Panc1 (cell line): ENCODE measurements around the gene OR2A1. TPM values are rescaled to one million over a fixed set of nuclear protein-coding genes. Genes with fewer than 3 reads are reported as not detected.
"Not testable (repeated sequence)": the region's sequence is repeated elsewhere in the genome, so short reads cannot be mapped to it uniquely, and the experiment has no call there.

ENCODE experiments used
- ATAC-seq: fragments of 200-7000 bp; cut with Tn5 transposase; 2 replicates; pipeline ENCODE4 v1.9.1; 2020; ENCODE audit warnings: mild to moderate bottlenecking, moderate library complexity
- BruUV-seq: library from RNA; stranded (reverse); fragments of 400-500 nt; replicated peaks from 2 replicates; lab custom pipeline; 2021; lab: Mats Ljungman, UMichigan
- CTCF ChIA-PET: fragments of 300-600 bp; sonication (Branson Sonifier 250); formaldehyde crosslinking; loops from one replicate; lab custom pipeline; 2022; ENCODE audit warnings: antibody characterized with exemption; lab: Charles Lee
- POLR2A ChIA-PET: fragments of 300-600 bp; sonication (Branson Sonifier 250); formaldehyde crosslinking; loops from one replicate; lab custom pipeline; 2022; ENCODE audit warnings: antibody characterized with exemption; lab: Charles Lee
- DNase-seq: peaks from one replicate; pipeline ENCODE4 v3.0.0-alpha.2; 2010; ENCODE audit warnings: low read depth, low spot score
- H3K27ac ChIP-seq: 2 replicates; pipeline ENCODE4 v1.5.1; 2011; ENCODE audit warnings: mild to moderate bottlenecking, low read length, inconsistent platforms
- H3K27me3 ChIP-seq: fragments of 200-500 bp; sonication (Bioruptor generic); 2 replicates; pipeline ENCODE4 v1.6.0; 2014; ENCODE audit warnings: low read length, inconsistent platforms; ENCODE audit not compliant: control insufficient read depth, insufficient read depth
- H3K36me3 ChIP-seq: fragments of 200-500 bp; sonication (Bioruptor generic); 2 replicates; pipeline ENCODE4 v1.5.1; 2014; ENCODE audit warnings: inconsistent platforms, mild to moderate bottlenecking, low read length, moderate library complexity; ENCODE audit not compliant: control insufficient read depth, insufficient read depth
- H3K4me1 ChIP-seq: 2 replicates; pipeline ENCODE4 v1.5.1; 2011; ENCODE audit warnings: inconsistent platforms, mild to moderate bottlenecking, low read length, moderate library complexity; ENCODE audit not compliant: control insufficient read depth, insufficient read depth
- H3K4me3 ChIP-seq, 2 experiments: 2 replicates each; pipeline ENCODE4 v1.5.1; 2011 to 2012; ENCODE audit warnings: low read depth in 2 of 2, low read length in 2 of 2, mild to moderate bottlenecking in 2 of 2, inconsistent platforms in 1 of 2, moderate library complexity in 1 of 2
- H3K9me3 ChIP-seq: fragments of 200-500 bp; sonication (Bioruptor generic); 2 replicates; pipeline ENCODE4 v1.5.1; 2014; ENCODE audit warnings: low read depth, mild to moderate bottlenecking, inconsistent platforms, low read length, moderate library complexity; ENCODE audit not compliant: control insufficient read depth, insufficient read depth
- in situ Hi-C: cut with HindIII; loops from 2 replicates; pipeline ENCODE4 v1.10.0; 2016; ENCODE audit warnings: low sequenced_read_pairs, low pct_unique_long_range_greater_than_20kb
- intact Hi-C: fragments of 100-400 bp; cut with micrococcal nuclease; formaldehyde crosslinking; loops from one replicate; pipeline ENCODE4 v1.10.0; 2022; ENCODE audit not compliant: unreplicated experiment
- total RNA-seq: library from RNA; stranded (reverse); gene quantifications from one replicate; pipeline ENCODE4 v1.2.1, GENCODE V29; 2021; ENCODE audit not compliant: unreplicated experiment

The OR2A1 gene
- total RNA-seq, 1 experiment from 2014 or later, result not detected

DNA sequence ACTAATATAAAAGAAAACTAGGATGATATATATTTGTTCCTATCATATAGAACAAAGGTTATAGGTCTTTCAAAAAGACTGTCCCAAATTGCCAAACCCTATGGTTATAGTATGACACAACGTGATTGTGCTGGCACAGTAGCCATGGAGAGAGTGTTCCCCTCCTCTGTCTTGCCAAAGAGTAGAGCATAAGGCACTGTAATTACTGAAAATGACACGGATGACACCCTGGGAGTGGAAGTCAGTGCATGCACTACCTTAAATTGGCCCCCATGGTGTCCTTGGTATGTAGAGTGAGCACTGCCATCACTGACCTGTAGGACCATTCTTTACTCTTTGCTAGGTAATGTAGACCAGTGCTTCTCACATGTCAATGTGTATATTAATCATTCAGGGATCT is 7.1 kb upstream of the OR2A1 start:
- CTCF ChIA-PET, H3K4me3 ChIP-seq, in situ Hi-C loops, BruUV-seq, H3K27me3 ChIP-seq, H3K4me1 ChIP-seq, DNase-seq, H3K9me3 ChIP-seq, ATAC-seq, intact Hi-C loops, POLR2A ChIA-PET, H3K27ac ChIP-seq, H3K36me3 ChIP-seq: not testable (repeated sequence)

DNA sequence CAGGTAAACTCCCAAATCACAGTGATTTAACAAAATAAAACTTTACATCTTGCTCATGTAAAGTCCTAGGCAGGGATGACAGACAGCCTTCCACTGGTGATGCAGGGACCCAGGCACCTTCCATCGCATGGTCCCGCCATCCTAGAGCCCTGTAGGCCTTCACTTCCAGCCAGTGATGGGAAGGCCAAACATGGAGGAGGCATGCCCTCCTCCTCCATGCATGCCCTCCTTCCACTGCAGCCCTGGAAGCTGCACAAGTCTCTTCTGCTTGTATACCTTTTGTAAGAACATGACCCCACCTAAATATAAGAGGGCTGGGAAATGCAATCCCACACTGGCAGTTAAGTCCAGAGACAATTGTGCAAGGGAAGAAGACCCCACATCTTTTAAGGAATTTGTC is 2.5 kb upstream of the OR2A1 start:
- H3K27ac ChIP-seq, intact Hi-C loops, POLR2A ChIA-PET, H3K36me3 ChIP-seq, CTCF ChIA-PET, ATAC-seq, H3K9me3 ChIP-seq, H3K4me1 ChIP-seq, in situ Hi-C loops, BruUV-seq, DNase-seq, H3K4me3 ChIP-seq, H3K27me3 ChIP-seq: not testable (repeated sequence)

DNA sequence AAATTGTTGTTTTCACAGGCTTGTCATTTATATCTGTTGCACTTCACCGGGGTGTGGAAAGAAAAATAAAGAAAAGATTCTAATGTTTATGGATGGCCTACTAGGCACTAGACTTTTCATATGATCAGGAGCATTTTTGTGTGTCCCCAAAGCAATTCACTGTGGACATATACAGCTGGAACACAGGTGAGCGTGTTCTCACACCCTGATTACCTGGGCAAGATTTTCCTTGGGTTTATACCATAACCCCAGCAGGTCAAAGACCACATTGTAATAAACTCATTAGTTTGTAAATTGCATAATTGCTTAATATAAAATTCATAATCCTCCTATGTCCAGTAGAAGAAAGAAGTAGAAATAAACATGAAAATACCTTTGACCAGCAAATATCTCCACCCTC is 1.0 kb upstream of the OR2A1 start:
- POLR2A ChIA-PET, H3K4me1 ChIP-seq, CTCF ChIA-PET, ATAC-seq, H3K9me3 ChIP-seq, intact Hi-C loops, H3K4me3 ChIP-seq, DNase-seq, in situ Hi-C loops, BruUV-seq, H3K36me3 ChIP-seq, H3K27ac ChIP-seq, H3K27me3 ChIP-seq: not testable (repeated sequence)

- BruUV-seq, H3K9me3 ChIP-seq, intact Hi-C loops, CTCF ChIA-PET, ATAC-seq, H3K4me1 ChIP-seq, in situ Hi-C loops, H3K27ac ChIP-seq, H3K27me3 ChIP-seq, DNase-seq, H3K36me3 ChIP-seq, H3K4me3 ChIP-seq, POLR2A ChIA-PET: not testable (repeated sequence)
Observed at GRCh38 chr7:144317537-144317936, 5.3 kb downstream of the OR2A1 start.

DNA sequence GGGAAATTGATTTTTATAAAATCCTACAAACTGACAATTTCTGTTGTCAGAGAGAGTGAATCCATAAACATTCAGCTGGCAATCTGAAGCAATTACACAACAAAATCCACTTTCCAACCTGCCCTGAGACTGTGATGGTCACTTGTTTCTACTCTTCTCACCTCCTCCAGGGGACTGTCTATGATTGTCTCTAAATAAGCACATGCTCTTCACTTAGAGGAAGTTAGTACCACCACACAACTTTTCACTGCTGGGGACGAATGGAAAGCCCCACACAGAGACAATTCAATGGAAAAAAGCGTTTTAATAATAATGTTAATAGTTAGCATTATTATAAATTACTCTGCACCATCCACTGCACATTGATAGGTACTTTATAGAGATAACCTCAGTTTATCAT is 7.3 kb downstream of the OR2A1 start:
- DNase-seq, intact Hi-C loops, POLR2A ChIA-PET, ATAC-seq, H3K4me3 ChIP-seq, in situ Hi-C loops, H3K36me3 ChIP-seq, H3K4me1 ChIP-seq, CTCF ChIA-PET, BruUV-seq, H3K27me3 ChIP-seq, H3K9me3 ChIP-seq, H3K27ac ChIP-seq: not testable (repeated sequence)

DNA sequence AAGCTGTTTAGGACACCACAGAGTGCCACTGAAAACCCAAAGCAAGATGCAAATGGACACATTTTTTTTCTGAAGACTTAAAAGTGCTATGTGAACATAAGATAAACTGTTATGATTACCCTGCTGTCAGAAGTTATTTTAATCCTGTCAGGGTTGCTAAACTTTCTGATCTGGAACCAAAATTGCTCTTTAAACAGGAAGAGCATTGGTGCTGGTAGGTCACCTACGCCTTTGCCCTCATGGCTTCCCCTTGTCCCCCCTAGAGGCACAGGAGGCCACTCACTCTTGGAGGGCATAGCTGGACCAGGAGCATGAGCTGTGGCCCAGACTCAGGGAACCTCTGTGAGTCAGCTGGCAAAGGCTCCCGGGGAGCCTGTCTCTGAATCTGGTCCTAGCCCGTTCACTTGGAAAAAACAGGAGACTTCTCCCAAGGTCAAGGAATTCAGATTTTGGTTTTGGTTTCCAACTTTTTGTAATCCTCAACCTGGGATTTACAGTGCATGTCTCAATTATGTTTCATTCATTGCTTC is 9.5 kb downstream of the OR2A1 start:
- ATAC-seq, H3K9me3 ChIP-seq, H3K27me3 ChIP-seq, BruUV-seq, POLR2A ChIA-PET, CTCF ChIA-PET, H3K4me1 ChIP-seq, intact Hi-C loops, DNase-seq, in situ Hi-C loops, H3K4me3 ChIP-seq, H3K36me3 ChIP-seq, H3K27ac ChIP-seq: not testable (repeated sequence)

DNA sequence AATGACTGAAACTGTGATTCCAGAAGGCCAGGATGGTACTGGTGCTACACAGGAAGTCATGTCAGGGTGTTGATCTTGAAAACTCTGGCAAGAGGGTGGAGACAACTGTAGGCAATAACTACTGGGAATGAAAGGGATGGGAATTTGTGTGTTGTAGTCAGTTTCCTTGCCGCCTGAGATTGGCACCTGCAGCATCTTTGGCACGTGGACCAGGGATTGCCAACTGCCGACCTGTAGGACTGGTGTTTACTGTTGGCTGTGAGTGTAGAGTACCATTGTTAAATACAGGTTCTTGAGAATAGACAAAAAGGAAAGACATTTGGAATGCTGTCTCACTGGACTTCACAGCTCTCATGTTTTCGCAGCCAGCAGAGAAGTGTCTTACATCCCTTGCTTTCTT is 11.1 kb downstream of the OR2A1 start:
- POLR2A ChIA-PET, BruUV-seq: not testable (repeated sequence)

More for the DNA sequence above, 11.1 kb downstream of the OR2A1 start:
- H3K27me3 ChIP-seq, ATAC-seq, H3K9me3 ChIP-seq, H3K36me3 ChIP-seq, DNase-seq, in situ Hi-C loops, H3K27ac ChIP-seq, CTCF ChIA-PET, intact Hi-C loops, H3K4me1 ChIP-seq, H3K4me3 ChIP-seq: not testable (repeated sequence)
